ENCODE data around the gene B4GALNT1. TPM values are rescaled to one million over a fixed set of nuclear protein-coding genes. Genes with fewer than 3 reads are reported as not detected.

B4GALNT1 gene
- total and polyA plus RNA-seq, 2 of the 13 experiments (the other 11 are each of a cell fraction or from before 2014, with no cell fraction given): 4.5 to 5.4 TPM

GRCh38 chr12:57581802-57582201 lies 51.2 kb downstream of the B4GALNT1 start:
- Histone ChIP-seq H3K9me3 (ENCODE audit: low read length) (no peaks in the 10 kb centered on the region), H3K4me1 (ENCODE audit: insufficient read depth, low read length) (peaks cover 58% of the 10 kb centered on the region), H3K27me3 (ENCODE audit: control insufficient read depth in 1 of 2, insufficient read depth in 2 of 2, low read length in 2 of 2) (no peaks in the 10 kb centered on the region), H3K4me3 (replicated peaks in 1 of 3; ENCODE audit: insufficient read depth in 1 of 3, low read depth in 2 of 3, low read length in 3 of 3) (no peak overlapping the region), H2AFZ (ENCODE audit: low read length) (no peak overlapping the region), H3K27ac (ENCODE audit: extremely low read length, insufficient read depth, low read length) (no peak overlapping the region), H3K36me3 (replicated peaks in 1 of 2; ENCODE audit: control insufficient read depth in 1 of 2, insufficient read depth in 2 of 2, low read length in 2 of 2) (peaks cover 3 to 25% of the 10 kb centered on the region in 2 experiments), H3K79me2 (ENCODE audit: insufficient read depth, low read length) (peaks cover 10% of the 10 kb centered on the region), H3K4me2 (ENCODE audit: low read depth, low read length) (no peak overlapping the region), H3K9ac (ENCODE audit: insufficient read depth, low read depth, low read length) (no peak overlapping the region), H4K20me1 (ENCODE audit: insufficient read depth, low read length) (no peaks in the 10 kb centered on the region)
- 92% methylated on average over 1 of the region's 1 CpG for WGBS (ENCODE audit: low lambda C conversion rate)
- TF ChIP-seq, protein P1, sequence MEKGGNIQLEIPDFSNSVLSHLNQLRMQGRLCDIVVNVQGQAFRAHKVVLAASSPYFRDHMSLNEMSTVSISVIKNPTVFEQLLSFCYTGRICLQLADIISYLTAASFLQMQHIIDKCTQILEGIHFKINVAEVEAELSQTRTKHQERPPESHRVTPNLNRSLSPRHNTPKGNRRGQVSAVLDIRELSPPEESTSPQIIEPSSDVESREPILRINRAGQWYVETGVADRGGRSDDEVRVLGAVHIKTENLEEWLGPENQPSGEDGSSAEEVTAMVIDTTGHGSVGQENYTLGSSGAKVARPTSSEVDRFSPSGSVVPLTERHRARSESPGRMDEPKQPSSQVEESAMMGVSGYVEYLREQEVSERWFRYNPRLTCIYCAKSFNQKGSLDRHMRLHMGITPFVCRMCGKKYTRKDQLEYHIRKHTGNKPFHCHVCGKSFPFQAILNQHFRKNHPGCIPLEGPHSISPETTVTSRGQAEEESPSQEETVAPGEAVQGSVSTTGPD (CRISPR knock-in tag; IDR thresholded peaks at IDR 0.05): no peak
- in situ Hi-C loops (cut with HindIII; ENCODE audit: extremely low pct_ligation_motif_present, low pct_unique_long_range_greater_than_20kb) (loop anchor here (5.0 kb wide), 1 partner anchor 40 kb away; no protein-coding TSS in a partner anchor), intact Hi-C loops (cut with micrococcal nuclease; ENCODE audit: unreplicated experiment) (loop anchor here (5.0 kb wide), 1 partner anchor 155 kb away; the partner anchor contains the start of gene AGAP2)
- ATAC-seq: no peak
- FAIRE-seq: no peak
- POLR2A ChIA-PET: interaction anchor here (2.2 to 4.1 kb wide), 4 partner anchors 9 to 163 kb away, joined by 9 to 35 read pairs (median 18); partner anchors contain the start of genes DCTN2, DDIT3, PIP4K2C and TSPAN31
- CTCF ChIA-PET (ENCODE audit: low intra/inter-chr PET ratio, low total read pairs): no interaction called here
- no TSS peak for BruUV-seq (replicated peaks)
- no peak for DNase-seq (ENCODE audit: low spot score)

- H3K9ac ChIP-seq (ENCODE audit: insufficient read depth, low read depth, low read length): peak overlapping the region; percentile 78
- DNase-seq (ENCODE audit: low spot score) (no peak), FAIRE-seq (no peak), ATAC-seq (no peak)
- CTCF ChIA-PET (ENCODE audit: low intra/inter-chr PET ratio, low total read pairs): interaction anchor here (1.4 kb wide), 1 partner anchor 41 kb away, joined by 4 read pairs; no protein-coding TSS in a partner anchor
- H3K27ac ChIP-seq (ENCODE audit: extremely low read length, insufficient read depth, low read length): peak overlapping the region; percentile 99
- peak overlapping the region; percentile 87 for H3K4me2 ChIP-seq (ENCODE audit: low read depth, low read length)
- H3K4me1 ChIP-seq (ENCODE audit: insufficient read depth, low read length): peaks cover 71% of the 10 kb centered on the region
- in situ Hi-C loops (cut with HindIII; ENCODE audit: extremely low pct_ligation_motif_present, low pct_unique_long_range_greater_than_20kb): loop anchor here (5.0 kb wide), 1 partner anchor 42 kb away; no protein-coding TSS in a partner anchor
- H3K9me3 ChIP-seq (ENCODE audit: low read length): no peaks in the 10 kb centered on the region
- BruUV-seq (replicated peaks): no TSS peak
- POLR2A ChIA-PET: interaction anchor here (0.7 to 4.1 kb wide), 13 partner anchors 11 to 164 kb away, joined by 3 to 35 read pairs (median 4); partner anchors contain the start of genes ARHGEF25, DCTN2, DDIT3 and INHBE
- H3K27me3 ChIP-seq (ENCODE audit: control insufficient read depth in 1 of 2, insufficient read depth in 2 of 2, low read length in 2 of 2): no peaks in the 10 kb centered on the region
- H4K20me1 ChIP-seq (ENCODE audit: insufficient read depth, low read length): no peaks in the 10 kb centered on the region
- intact Hi-C loops (cut with micrococcal nuclease; ENCODE audit: unreplicated experiment): loop anchor here (5.0 kb wide), 1 partner anchor 157 kb away; the partner anchor contains the start of gene AGAP2
- H3K79me2 ChIP-seq (ENCODE audit: insufficient read depth, low read length): peaks cover 10% of the 10 kb centered on the region
- no peak overlapping the region for H2AFZ ChIP-seq (ENCODE audit: low read length)
- 76% methylated on average over 4 of the region's 4 CpGs for whole genome bisulfite sequencing (ENCODE audit: low lambda C conversion rate)
- H3K36me3 ChIP-seq (replicated peaks in 1 of 2; ENCODE audit: control insufficient read depth in 1 of 2, insufficient read depth in 2 of 2, low read length in 2 of 2): peaks cover 3 to 25% of the 10 kb centered on the region in 2 experiments
- H3K4me3 ChIP-seq (replicated peaks in 1 of 3; ENCODE audit: insufficient read depth in 1 of 3, low read depth in 2 of 3, low read length in 3 of 3): peak overlapping the region in 2 of 3 experiments; percentile 10 to 60; a peak in 4 of 6 replicates
- TF ChIP-seq KDM5B (CRISPR knock-in tag; IDR thresholded peaks at IDR 0.05; ENCODE audit: borderline replicate concordance): peak; percentile 46; the same call in 1 of the 2 replicates
- peak; percentile 33 for TF ChIP-seq SALL1 (CRISPR knock-in tag; IDR thresholded peaks at IDR 0.05)
- TF ChIP-seq ZNF687 (CRISPR knock-in tag; IDR thresholded peaks at IDR 0.05): peak; percentile 88
- TF ChIP-seq ZNF883 (CRISPR knock-in tag; IDR thresholded peaks at IDR 0.05; ENCODE audit: not compliant biosample characterization): peak; percentile 21
- TF ChIP-seq RBAK (CRISPR knock-in tag; IDR thresholded peaks at IDR 0.05): no peak
- peak; percentile 39; the same call in 1 of the 2 replicates for TF ChIP-seq TERF1 (CRISPR knock-in tag; IDR thresholded peaks at IDR 0.05)
- 0 out of 2 replicates have a peak, but pooled peaks have one; percentile 25 for TF ChIP-seq ZIK1 (CRISPR knock-in tag; IDR thresholded peaks at IDR 0.05; ENCODE audit: borderline replicate concordance, low read depth)
- no peak for TF ChIP-seq NFYC (CRISPR knock-in tag; IDR thresholded peaks at IDR 0.05)
- no peak for TF ChIP-seq CEBPB (IDR thresholded peaks at IDR 0.05; ENCODE audit: borderline replicate concordance, low read depth, low read length)
Observed at GRCh38 chr12:57580466-57580795, 52.6 kb downstream of the B4GALNT1 start.
